Adrenal gland (tissue), 12 donors: ENCODE measurements around the gene CAB39. TPM values are rescaled to one million over a fixed set of nuclear protein-coding genes. Genes with fewer than 3 reads are reported as not detected.

Experiments
- DNase-seq, 7 donors: peaks; one replicate each; pipeline ENCODE4 v3.0.0-alpha.2; 2019 to 2020
- H3K27ac ChIP-seq, 5 donors: fragments of 200-600 bp; sonication (generic) in 4 of 5; 1 replicate in 3 of 5; 2 replicates in 2 of 5; pipeline versions ENCODE4 v1.5.1 to v1.8.0; 2016 to 2020; ENCODE audit warnings: mild to moderate bottlenecking in 1 of 5
- H3K27me3 ChIP-seq: fragments of 200-600 bp; 2 replicates; pipeline ENCODE4 v1.8.0; 2021
- H3K36me3 ChIP-seq, 2 donors: fragments of 200-600 bp; replicated peaks in 1 of 2; 1 replicate in 1 of 2; 2 replicates in 1 of 2; pipeline versions ENCODE4 v1.5.1 to v1.8.0; 2018 to 2022
- H3K4me1 ChIP-seq, 2 donors: fragments of 200-600 bp; replicated peaks in 1 of 2; 1 replicate in 1 of 2; 2 replicates in 1 of 2; pipeline versions ENCODE4 v1.5.1 to v1.8.0; 2018 to 2021
- H3K4me3 ChIP-seq, 4 donors: fragments of 200-600 bp; sonication (generic) in 3 of 4; one replicate each; pipeline ENCODE4 v1.5.1; 2016 to 2018
- H3K9me3 ChIP-seq, 3 donors: fragments of 200-600 bp; sonication (generic) in 1 of 3; replicated peaks in 1 of 3; 1 replicate in 2 of 3; 2 replicates in 1 of 3; pipeline versions ENCODE4 v1.5.1 to v1.8.0; 2016 to 2021
- CTCF ChIP-seq, 6 experiments: fragments of 450-650 bp in 4 of 6; fragments of 200-600 bp in 2 of 6; sonication (generic) in 1 of 6; IDR thresholded peaks; 1 replicate in 5 of 6; 2 replicates in 1 of 6; pipeline versions ENCODE4 v1.5.1 to v1.8.0; 2016 to 2021; ENCODE audit warnings: antibody characterized with exemption in 6 of 6, mild to moderate bottlenecking in 2 of 6, moderate library complexity in 1 of 6
- POLR2A ChIP-seq, 2 donors: fragments of 450-650 bp; IDR thresholded peaks; one replicate each; pipeline ENCODE4 v1.6.1; 2017; ENCODE audit warnings: antibody characterized with exemption in 2 of 2, mild to moderate bottlenecking in 2 of 2, moderate library complexity in 1 of 2
- WGBS, 4 donors: extraction: QIAGEN DNeasy Blood & Tissue Kit in 2 of 4; methylation state at CpG; one replicate each; pipeline versions ENCODE4 v1.1.5 to v1.1.7; 2013 to 2017; 5-methylcytosine and 5-hydroxymethylcytosine counted together
- intact Hi-C, 2 donors: fragments of 100-400 bp; cut with DNase I; formaldehyde crosslinking; loops; one replicate each; pipeline versions ENCODE4 v1.14.1 to v1.15.0; 2022 to 2023
- polyA plus RNA-seq, 3 donors: library from polyadenylated mRNA; stranded (reverse); fragments of 200-250 nt in 2 of 3; fragments of 350-450 nt in 1 of 3; fragmentation: Illumina TruSeq in 1 of 3; extraction: RNeasy Lipid Tissue Mini Kit (QIAGEN cat#74804) in 1 of 3; gene quantifications; one replicate each; pipeline ENCODE4 v1.2.3, GENCODE V29; 2013 to 2014
- total RNA-seq, 9 donors: library from RNA; depleted of rRNA in 4 of 9; stranded (reverse); fragments of >200 nt in 4 of 9; fragments of 120-200 nt in 1 of 9; fragmentation: NEBNext Ultra II Directional in 1 of 9; extraction: Animal tissue kit (Norgen Biotek cat#: 25700) in 1 of 9; gene quantifications; one replicate each; pipeline versions ENCODE4 v1.1.0 to v1.2.4, GENCODE V29; 2013 to 2023
- donor health status: healthy with polysubstance abuse.
- donor health status: Bipolar disorder and iron deficiency.
- donor health status: DM: yes; HTN: yes; CAD: no.
- donor health status: DM: no; HTN: no; CAD: no.
- donor health status: DM: no; HTN: no; CAD: no.
- donor health status: DM: yes; HTN: yes; CAD: no.

Gene CAB39
- total and polyA plus RNA-seq, 12 donors, result 10.5 to 96.1 (median 55.5) TPM

DNA sequence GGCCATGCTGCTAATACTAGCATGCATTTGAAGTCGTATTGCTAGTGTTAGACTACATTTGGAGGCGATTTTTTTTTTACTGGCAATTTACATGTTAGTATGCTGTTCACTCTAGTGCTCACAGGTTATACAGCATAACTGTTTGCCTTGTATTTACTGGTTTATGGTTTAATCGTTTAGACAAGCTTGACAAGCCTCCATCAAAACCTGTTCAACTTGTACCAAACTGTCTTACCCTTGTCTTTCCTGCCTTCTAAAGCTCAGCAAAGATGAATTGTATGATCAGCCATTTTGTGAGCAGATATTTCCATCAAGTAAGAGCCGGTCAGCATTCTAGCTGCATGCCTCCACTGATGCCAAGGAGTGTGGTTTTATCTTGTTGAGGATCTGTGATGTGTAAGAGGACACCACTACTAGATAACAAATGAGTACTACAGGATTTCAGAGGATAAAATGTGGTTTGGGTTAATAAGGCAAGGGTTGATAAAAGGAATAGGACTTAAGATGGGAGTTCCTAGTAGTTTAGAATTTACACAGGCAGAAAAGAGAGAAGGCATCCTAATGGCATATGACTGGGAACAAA, 83.7 kb downstream of the CAB39 start:
- DNase-seq, result peak in 2 of 7 donors; percentile 11 to 37
- Histone ChIP-seq H3K27ac (no peak overlapping the region), H3K9me3 (no peaks in the 10 kb centered on the region), H3K27me3 (no peaks in the 10 kb centered on the region), H3K4me1 (peaks cover 9 to 44% of the 10 kb centered on the region in 2 donors), H3K4me3 (no peak overlapping the region), H3K36me3 (peaks cover 0 to 25% of the 10 kb centered on the region in 2 donors)
- intact Hi-C loops, result loop anchor here in 1 of 2 donors (10.0 kb wide), 1 partner anchor 82 kb away; the partner anchor contains the start of gene CAB39
- 87 to 94% (median 91%) methylated on average over 4 of the region's 4 CpGs for WGBS, 4 donors
- TF ChIP-seq CTCF (IDR thresholded peaks at IDR 0.05) (no peak), POLR2A (IDR thresholded peaks at IDR 0.05) (no peak)

GRCh38 chr2:230797515-230798495, 85.2 kb downstream of the CAB39 start:
- intact Hi-C loops, result loop anchor here (2.0 to 10.0 kb wide), 2 partner anchors 83 kb away; partner anchors contain the start of gene CAB39 (in 1 of the 2)

GRCh38 chr2:230798769-230799399, 86.2 kb downstream of the CAB39 start:
- H3K27ac ChIP-seq, result no peak overlapping the region
- H3K27me3 ChIP-seq, result no peaks in the 10 kb centered on the region
- H3K36me3 ChIP-seq, result peaks cover 0 to 34% of the 10 kb centered on the region in 2 donors
- DNase-seq, result peak in 1 of 7 donors; percentile 41
- no peak for TF ChIP-seq POLR2A (IDR thresholded peaks at IDR 0.05)
- peak; percentile 45 to 68 (median 52) for TF ChIP-seq CTCF (IDR thresholded peaks at IDR 0.05)
- peaks cover 6 to 38% of the 10 kb centered on the region in 2 donors for H3K4me1 ChIP-seq
- WGBS, 4 donors, result 45 to 55% (median 48%) methylated on average over 4 of the region's 4 CpGs
- no peak overlapping the region for H3K4me3 ChIP-seq
- H3K9me3 ChIP-seq, result no peaks in the 10 kb centered on the region
- intact Hi-C loops, result loop anchor here (2.0 to 10.0 kb wide), 2 partner anchors 84 kb away; partner anchors contain the start of gene CAB39 (in 1 of the 2)

More at GRCh38 chr2:230797515-230798495, 85.2 kb downstream of the CAB39 start:
- Histone ChIP-seq H3K9me3 (no peaks in the 10 kb centered on the region), H3K36me3 (peaks cover 0 to 34% of the 10 kb centered on the region in 2 donors), H3K27me3 (no peaks in the 10 kb centered on the region), H3K4me1 (peaks cover 9 to 44% of the 10 kb centered on the region in 2 donors), H3K27ac (peak overlapping the region in 1 of 5 donors; percentile 26), H3K4me3 (no peak overlapping the region)
- WGBS, 4 donors, result 76 to 81% (median 77%) methylated on average over 8 of the region's 8 CpGs
- peak in 2 of 7 donors; percentile 16 to 24 for DNase-seq
- TF ChIP-seq POLR2A (IDR thresholded peaks at IDR 0.05), result no peak
- no peak for TF ChIP-seq CTCF (IDR thresholded peaks at IDR 0.05)
